GM19193 (cell line): Measurements from ENCODE around the gene MYL5.

Experiments used
- POLR2A ChIP-seq: IDR thresholded peaks from 4 replicates; pipeline ENCODE4 v1.6.1; 2011; ENCODE audit not compliant: insufficient read depth, insufficient read length; ENCODE audit errors: extremely low read depth

MYL5 gene

DNA sequence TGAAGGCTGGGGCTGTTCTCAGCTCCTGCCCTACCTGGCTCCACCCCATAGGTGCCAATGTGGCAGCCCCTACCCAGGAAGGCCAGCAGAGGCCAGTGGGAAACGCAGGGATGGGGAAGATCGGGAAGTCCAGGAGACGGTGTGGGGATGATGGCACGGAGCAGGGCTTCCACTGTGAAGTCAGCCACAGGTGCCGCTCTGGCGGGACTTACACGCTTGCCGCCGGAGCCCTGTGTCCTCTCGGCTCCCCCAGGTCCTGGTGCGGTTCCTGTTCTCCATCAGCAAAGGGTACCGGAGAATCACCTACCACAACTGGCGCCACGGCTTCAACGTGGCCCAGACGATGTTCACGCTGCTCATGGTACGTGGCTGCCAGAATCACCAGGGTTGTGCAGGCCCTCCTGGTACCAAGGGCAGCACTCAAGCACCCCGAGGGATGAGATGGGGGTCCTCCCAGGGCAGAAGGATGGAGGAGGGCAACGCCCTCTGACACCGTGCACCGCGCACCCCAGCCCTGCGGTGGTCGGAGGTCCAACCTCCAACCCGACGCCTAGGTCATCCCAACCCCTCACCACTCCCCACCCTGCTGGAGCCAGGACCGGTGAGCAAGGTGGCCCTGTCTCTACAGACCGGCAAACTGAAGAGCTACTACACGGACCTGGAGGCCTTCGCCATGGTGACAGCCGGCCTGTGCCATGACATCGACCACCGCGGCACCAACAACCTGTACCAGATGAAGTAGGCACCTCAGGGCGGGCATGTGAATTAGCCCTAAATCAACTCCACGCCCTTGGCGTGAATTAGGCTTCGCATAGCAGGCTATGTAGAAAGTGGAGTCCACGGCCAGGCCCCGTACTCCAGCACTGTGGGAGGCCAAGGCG is 12.2 kb upstream of the MYL5 start:
- TF ChIP-seq POLR2A: no peak

DNA sequence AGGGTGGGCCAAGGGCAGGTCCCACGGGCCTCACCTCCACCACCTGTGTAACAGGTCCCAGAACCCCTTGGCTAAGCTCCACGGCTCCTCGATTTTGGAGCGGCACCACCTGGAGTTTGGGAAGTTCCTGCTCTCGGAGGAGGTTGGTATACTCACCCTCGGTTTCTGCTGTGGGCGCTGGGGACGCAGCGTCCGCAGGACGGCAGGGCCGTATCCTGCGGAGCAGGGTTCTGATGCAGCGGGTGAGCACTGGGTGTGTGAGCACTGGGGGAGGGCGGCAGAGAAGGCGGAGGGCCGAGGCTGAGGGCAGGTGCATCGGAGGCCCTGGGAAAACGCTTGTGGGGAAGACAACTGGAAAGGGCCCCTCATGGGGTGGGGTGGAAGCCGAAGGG is 11.3 kb upstream of the MYL5 start:
- TF ChIP-seq POLR2A: no peak

DNA sequence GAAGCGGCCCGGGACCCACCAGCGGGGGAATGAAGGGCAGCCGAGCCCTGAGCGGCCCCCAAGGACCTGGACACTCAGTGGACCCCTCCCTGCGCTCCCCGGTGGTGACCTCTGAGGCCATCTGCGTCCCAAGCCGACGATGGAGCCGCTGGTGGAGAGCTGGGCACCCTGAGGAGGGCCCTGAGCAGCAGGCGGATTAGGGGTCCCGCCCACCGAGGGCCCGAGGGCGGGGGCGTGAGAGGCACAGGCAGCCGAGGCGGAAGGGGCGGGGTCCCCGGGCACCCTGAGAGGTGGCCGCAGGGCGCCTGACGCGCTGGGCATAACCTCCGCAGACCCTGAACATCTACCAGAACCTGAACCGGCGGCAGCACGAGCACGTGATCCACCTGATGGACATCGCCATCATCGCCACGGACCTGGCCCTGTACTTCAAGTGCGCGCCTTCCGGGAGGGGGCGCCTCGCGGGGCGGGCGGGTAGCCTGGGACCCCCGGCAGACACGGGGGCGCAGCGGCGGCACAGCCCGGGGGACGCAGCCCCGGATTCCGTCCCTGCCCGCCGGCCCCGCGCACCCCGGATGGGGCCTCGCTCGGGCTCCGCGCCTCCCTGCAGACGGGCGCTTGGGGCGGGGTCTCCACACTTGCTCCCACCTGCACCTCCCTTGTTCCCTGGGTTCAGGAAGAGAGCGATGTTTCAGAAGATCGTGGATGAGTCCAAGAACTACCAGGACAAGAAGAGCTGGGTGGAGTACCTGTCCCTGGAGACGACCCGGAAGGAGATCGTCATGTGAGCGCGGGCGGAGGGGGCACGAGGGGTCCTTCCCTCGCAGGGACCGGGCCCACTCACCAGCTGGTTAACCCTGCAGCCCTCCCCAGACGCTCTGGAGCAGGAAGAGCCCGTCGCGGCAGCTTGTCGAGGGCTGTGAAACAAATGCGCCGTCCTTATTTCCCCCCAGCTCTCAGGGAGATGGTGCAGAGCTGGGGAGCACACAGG is 10.6 kb upstream of the MYL5 start:
- TF ChIP-seq POLR2A: peak; percentile 27

DNA sequence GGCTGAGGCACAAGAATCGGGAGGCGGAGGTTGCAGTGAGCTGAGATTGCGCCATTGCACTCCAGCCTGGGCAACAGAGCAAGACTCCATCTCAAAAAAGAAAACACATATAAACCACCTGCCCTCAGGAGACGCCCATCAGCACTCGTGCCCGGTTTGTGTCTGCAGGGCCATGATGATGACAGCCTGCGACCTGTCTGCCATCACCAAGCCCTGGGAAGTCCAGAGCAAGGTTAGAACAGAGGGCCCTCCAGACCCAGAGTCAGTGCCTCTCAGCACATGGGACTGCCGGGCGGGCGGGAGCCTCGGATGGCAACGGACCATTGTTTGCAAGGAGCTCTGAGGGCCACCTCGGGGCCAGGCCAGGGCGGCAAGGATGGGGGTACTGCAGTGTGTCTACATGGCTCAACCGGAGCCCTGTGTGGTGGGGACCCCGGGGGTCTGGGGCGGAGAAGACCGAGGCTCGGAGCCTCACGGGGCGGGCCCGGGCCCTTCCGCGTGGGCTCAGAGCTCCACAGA is 9.6 kb upstream of the MYL5 start:
- no peak for TF ChIP-seq POLR2A

DNA sequence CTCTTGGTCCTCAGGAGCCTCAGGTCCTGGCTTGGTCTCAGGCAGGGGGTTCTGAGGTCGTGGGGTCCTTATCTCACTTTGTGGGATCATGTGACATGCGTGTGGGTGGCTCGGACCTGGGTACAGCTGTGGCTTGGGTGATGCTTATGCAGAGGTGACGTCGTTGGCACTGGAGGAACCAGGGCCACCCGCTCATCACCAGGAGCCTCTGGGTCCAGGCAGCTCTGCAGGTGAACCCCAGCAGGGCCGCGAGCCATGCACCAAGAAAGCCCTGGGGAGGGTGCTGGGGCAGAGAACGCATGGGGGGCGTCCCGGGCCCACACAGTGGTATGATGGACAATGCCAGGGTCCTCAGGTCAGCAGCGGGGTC is 9.0 kb upstream of the MYL5 start:
- TF ChIP-seq POLR2A: no peak

DNA sequence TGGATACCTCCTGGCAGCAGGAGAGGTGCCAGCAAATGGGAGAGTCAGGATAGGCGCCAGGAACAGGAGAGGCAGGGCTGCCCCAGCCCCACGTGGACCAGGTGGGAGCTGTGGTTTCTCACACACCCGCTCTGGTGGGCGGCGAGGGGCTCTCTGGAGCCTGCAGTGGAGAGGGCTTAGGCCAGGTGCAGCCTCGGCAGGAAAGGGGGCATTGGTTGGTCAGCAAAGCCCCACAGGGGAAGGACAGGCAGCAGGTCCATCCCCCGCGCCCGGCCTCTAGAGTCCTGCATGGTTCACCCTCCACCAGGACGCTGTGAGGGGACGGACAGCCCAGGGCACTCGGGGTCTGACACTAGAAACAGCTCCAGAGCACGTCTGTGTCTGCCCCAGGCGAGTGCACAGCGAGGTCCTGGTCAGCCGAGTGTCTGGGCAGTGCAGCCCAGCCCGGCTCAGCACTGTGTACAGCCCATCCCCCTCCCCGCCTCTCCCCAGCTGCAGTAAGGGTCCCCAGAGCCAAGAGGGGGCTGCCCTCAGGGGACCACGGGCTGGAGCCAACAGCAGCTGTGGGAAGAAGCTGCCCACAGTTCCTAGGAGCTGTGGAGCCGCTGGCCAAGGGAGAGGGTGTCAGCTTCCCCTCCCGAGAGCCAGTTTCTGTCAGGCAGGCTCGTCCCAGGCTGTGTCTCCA is 8.4 kb upstream of the MYL5 start:
- no peak for TF ChIP-seq POLR2A

DNA sequence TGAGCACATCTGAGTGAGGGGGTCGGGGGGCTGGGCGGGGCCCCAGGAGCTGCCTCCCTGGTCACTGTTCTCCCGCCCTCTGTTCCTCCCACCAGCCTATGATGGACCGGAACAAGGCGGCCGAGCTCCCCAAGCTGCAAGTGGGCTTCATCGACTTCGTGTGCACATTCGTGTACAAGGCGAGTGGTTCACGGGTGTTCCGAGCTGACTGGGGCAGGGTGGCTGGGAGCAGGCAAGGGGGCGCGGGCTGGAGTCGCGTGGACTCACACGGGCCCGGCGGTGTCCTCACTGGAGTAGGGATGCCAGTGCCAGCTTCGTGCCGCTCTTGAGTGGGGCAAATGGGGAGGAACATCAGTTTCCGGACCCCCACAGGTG is 7.9 kb upstream of the MYL5 start:
- no peak for TF ChIP-seq POLR2A

DNA sequence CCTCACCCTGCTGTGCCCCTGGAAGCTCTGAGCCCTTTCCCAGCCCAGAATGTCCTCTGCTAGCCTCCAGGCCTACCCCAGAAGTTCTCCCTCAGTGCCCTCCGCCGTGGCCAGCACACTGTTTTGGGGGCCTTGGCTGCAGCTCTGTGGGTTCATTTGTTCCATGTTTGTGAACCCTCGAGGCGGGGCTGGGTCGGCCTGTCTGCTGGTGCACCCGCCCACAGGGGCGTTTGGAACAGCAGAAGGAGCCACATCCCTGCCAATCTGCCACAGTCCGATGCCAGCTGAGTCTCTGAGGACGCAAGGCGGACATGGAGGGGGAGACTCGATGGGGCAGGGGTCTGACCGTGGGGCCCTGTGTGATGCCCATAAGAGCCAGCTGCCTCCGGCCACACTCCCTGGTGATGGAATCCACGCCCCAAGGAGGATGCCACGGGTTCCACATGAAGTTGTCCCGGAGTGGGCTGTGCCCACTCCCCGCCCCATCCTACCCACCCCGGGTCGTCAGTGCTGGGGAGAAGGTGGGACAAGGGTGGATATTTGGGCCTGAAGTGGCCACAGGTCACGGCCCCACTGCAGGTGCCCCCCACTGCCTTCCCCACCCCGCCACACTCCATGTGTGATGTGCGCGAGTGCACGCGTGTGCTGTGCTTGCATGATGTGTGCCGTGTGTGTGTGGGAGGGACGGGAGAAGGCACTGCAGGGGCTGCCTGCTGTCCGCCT is 7.4 kb upstream of the MYL5 start:
- no peak for TF ChIP-seq POLR2A

DNA sequence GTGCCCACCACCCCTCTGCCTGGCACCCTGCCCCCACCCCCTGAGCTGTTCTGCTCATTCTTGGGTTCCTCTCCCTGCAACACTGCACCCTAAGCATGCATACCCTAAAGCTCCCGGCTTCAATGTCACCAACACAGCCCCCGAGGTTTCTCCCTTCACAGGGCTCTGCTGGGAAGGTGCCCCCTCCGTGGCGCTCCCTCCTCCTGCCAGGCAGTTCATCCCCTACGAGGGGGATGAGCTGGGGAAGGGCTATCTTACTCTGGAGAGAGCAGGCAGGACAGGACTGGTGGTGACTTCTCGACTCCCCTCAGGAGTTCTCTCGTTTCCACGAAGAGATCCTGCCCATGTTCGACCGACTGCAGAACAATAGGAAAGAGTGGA is 6.8 kb upstream of the MYL5 start:
- no peak for TF ChIP-seq POLR2A

DNA sequence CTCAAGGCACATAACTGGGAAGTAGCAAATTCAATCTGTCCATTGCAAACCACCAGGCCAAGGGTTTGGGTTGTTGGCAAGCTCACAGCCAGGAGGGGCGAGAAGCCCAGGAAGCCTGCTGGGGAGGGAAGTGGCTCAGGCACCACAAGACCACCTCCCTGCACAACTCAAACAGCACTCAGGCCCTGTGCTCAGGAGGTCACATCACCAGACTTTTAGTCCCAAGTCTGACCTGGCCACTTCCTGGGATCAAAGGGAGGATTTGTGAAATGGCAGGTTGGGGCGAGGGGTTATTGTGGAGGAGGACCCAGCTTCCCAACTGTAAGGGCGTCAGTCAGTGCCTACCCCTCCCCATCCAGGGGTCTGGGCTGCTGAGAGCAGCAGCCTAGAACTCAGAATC is 2.6 kb upstream of the MYL5 start:
- no peak for TF ChIP-seq POLR2A

DNA sequence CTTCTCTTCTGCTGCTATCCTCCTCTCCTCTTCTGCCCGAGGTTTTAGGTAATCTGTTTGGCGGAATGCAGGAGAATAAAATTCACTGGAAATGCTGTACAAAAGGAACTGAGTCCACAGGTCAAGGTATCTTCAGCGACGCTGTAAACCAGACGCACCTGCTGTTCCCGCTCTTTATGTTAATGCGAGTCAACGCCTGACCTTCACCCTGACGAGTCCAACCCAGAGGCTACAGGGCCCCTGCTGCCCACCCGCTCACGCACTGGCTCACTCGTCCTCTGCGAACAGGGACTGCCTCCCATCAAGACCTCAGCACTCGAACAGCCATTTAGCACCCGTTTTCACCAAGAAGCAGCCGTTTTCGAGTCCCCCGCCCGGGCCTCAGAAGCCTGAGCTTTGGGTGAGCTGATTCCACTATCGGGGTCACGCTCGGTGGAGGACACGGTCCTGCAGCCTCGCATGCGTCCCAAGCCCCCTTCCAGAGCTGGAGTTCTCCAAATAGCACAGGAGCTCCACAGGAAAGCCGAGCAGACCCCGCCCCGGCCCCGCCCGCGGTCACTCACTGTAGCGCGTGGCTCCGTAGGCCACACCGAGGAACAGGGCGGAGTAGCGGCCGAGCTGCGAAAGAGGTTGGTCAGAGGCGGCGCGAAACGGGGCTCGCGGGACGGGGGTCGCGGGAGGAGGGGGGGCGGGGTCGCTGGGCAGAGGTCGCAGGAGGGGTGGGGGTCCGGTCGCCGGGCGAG is 822 bp upstream of the MYL5 start:
- no peak for TF ChIP-seq POLR2A

DNA sequence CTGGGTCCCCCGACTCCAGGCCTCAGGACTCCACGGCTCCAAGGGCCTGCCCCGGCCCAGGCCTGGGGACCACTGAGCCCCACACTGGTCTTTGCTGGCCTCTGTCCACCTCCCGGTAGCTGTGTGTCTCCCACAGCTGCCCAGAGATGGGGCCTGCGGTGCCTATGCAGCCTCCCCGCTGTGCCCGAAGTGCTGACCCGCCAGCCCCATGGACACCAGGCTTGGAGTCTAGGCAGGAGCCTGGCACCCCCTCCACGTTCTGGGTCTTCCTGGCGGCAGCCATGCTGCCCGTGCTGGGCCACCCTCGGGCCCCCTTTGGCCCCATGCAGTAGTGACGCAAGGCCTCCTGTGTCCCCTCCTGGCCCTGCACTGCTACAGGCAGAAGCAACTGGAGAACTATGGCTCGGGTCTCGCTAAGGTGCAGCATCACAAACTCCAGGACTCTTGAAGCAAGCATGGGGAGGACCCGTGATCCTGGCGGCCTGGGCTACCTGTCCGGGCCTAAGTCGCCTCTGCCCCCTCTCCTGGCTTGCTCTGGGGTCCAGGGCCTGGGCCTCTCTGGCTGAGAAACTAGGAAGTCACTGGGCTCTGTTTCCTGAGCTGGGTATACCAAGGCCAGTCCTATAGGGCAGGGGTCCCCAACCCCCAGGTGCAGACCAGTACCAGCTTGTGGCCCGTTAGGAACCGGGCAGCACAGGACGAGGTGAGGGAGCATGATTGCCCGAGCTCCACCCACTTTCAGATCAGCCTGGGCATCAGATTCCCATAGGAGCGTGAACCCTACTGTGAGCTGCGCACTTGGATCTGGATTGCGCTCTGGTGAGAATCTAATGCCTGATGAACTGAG is 917 bp downstream of the MYL5 start:
- no peak for TF ChIP-seq POLR2A
